ENCODE measurements around the gene NEK2.
A peak's percentile ranks its signal among the peaks of the same experiment; 100 is the strongest.
"Not testable (repeated sequence)": the region's sequence is repeated elsewhere in the genome, so short reads cannot be mapped to it uniquely, and the experiment has no call there.

NEK2 gene

DNA sequence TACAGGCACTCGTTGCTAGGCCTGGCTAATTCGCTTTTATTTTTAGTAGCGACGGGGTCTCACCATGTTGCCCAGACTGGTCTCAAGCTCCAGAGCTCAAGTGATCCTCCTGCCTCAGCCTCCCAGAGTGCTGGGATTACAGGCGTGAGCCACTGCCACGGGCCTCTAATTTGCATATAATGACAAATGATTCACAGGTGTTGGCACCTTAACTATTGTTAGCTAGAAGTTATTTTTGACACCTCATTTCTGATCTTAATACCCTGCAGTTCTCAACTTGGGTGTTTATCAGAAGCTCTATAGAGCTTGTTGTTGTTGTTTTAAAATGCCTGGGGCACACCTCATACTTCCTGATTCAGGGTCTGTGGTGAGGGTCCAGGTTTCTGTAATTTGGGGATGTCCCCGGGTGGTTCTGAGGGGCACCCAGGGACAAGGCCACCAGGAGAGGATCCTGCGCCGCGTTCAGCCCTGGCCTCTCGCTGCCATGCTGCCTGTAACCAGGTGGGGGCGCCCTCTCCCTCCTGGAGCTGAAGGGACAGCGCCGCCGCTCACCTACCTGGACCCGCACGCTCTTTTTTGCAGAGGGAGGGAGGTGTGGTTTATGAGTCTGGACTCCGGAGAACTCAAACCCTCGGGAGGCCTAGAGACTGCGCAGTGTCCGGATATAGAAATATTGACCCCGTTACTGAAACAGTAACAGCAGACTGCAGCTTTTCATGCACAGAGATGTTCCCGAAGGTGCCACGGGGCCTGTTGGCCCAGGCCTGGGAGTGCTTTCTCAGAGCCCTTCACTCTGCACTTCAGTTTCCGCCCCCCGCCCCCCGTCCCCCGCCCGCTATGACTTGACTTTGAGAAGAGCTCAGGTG, 23.0 kb upstream of the NEK2 start:
- no peaks in the 10 kb centered on the region for H3K27me3 ChIP-seq
- no peaks in the 10 kb centered on the region for H3K36me3 ChIP-seq
- no peaks in the 10 kb centered on the region for H3K9me3 ChIP-seq
- no peaks in the 10 kb centered on the region; the same call in 1 of the 2 replicates for H3K4me1 ChIP-seq
- peak overlapping the region; percentile 42; the same call in 1 of the 2 replicates for H3K4me3 ChIP-seq (ENCODE audit: low read depth, low read length)
- TF ChIP-seq, protein P1, sequence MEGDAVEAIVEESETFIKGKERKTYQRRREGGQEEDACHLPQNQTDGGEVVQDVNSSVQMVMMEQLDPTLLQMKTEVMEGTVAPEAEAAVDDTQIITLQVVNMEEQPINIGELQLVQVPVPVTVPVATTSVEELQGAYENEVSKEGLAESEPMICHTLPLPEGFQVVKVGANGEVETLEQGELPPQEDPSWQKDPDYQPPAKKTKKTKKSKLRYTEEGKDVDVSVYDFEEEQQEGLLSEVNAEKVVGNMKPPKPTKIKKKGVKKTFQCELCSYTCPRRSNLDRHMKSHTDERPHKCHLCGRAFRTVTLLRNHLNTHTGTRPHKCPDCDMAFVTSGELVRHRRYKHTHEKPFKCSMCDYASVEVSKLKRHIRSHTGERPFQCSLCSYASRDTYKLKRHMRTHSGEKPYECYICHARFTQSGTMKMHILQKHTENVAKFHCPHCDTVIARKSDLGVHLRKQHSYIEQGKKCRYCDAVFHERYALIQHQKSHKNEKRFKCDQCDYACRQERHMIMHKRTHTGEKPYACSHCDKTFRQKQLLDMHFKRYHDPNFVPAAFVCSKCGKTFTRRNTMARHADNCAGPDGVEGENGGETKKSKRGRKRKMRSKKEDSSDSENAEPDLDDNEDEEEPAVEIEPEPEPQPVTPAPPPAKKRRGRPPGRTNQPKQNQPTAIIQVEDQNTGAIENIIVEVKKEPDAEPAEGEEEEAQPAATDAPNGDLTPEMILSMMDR (IDR thresholded peaks at IDR 0.05; ENCODE audit: low read depth, low read length): peak; percentile 99
- DNase-seq: peak; percentile 85

DNA sequence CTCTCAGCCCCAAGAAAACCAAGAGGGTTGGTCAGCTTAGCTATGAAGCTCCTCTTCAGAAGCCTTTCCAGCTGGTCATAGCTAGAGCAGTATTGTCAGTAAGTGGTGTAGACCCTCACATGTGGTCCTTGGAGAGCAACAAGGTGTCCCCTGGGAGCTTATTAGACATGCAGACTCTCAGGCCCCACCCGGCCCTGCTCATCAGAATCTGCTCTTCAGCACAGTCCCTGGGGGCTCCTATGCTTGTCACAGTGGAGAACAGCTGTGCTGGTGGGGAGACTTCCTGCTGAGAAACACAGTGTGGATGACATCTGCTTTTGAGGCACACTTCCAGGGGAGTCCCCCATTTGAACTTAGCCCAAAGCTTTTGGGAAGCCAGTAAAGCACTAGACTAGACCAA, 21.9 kb upstream of the NEK2 start:
- TF ChIP-seq, protein P1 (IDR thresholded peaks at IDR 0.05; ENCODE audit: low read depth, low read length): no peak
- DNase-seq: peak; percentile 24

DNA sequence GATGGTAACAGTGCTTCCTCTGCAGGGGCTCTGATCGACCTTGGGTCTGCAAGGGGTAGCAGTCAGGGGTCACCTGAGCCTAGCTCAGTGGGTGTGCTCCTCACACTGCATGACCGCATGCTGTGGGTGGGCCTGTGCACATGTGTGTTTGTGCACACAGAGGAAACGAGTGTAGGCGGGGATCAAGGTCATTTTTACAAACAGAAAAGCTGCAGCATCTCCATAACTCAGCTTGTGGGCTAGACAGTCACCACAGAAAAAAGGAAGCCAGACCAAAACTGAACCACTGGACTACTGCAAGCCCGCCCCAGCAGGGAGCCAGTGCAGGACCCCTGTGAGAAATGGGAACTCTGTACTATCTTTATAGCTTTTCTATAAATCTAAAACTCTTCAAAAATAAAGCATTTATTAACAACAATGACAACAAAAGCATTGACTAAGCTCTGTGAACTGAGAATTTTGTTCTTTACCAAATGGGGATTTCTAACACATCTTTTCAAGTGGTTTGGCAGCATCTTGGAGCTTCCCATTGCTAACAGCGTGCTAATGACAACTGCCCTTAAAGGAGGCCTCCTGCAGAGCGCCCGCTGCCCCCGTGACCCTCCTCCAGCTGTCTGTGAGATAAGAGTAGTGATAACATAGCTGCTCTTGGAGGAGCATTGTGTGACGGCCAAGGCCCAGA, 19.9 kb upstream of the NEK2 start:
- TF ChIP-seq, protein P1 (IDR thresholded peaks at IDR 0.05; ENCODE audit: low read depth, low read length): no peak
- Histone ChIP-seq H3K36me3 (no peaks in the 10 kb centered on the region), H3K9me3 (no peaks in the 10 kb centered on the region), H3K4me1 (no peaks in the 10 kb centered on the region; the same call in 1 of the 2 replicates), H3K27me3 (no peaks in the 10 kb centered on the region), H3K4me3 (ENCODE audit: low read depth, low read length) (no peak overlapping the region)
- DNase-seq: no peak

More for the DNA sequence above, 21.9 kb upstream of the NEK2 start:
- Histone ChIP-seq H3K4me1 (no peaks in the 10 kb centered on the region; the same call in 1 of the 2 replicates), H3K4me3 (ENCODE audit: low read depth, low read length) (no peak overlapping the region), H3K9me3 (no peaks in the 10 kb centered on the region), H3K36me3 (no peaks in the 10 kb centered on the region), H3K27me3 (no peaks in the 10 kb centered on the region)

DNA sequence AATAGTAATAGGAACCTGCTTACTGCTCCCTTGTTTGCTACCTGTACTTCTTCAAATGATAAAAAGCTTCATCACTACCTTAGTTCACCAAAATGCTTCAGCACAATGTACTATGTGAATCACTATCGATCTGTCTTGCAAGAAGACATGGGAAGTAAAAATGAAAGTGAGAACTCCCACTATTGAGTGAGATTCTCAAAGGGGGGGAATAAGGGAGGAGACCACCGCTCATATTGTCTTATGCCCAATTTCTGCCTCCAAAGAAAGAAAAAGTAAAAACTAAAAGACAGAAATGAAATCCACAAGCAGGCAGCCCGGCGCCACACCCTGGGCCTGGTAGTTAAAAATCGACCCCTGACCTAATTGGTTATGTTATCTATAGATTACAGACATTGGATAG, 18.5 kb upstream of the NEK2 start:
- H3K9me3 ChIP-seq; DNase-seq; H3K4me3 ChIP-seq (ENCODE audit: low read depth, low read length); H3K27me3 ChIP-seq; H3K36me3 ChIP-seq; H3K4me1 ChIP-seq: not testable (repeated sequence)

DNA sequence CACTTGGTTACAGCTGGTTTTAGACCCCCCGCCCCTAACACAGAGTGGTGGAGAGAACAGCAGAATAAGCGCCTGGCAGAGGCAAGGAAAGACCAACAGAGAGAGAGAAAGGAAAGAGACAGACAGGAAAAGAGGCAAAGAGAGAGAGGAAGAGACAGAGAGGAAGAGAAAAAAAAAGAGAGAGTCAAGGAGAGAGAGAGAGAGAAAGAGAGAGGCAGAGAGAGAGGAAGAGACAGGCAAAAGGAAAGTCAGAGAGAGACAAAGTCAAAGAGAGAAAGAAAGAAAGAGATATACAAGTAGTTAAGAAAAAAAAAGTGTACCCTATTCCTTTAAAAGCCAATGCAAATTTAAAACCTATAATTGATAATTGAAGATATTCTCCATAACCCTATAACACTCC, 13.0 kb upstream of the NEK2 start:
- Histone ChIP-seq H3K9me3 (no peaks in the 10 kb centered on the region), H3K4me1 (no peaks in the 10 kb centered on the region), H3K4me3 (ENCODE audit: low read depth, low read length) (no peak overlapping the region), H3K27me3 (no peaks in the 10 kb centered on the region), H3K36me3 (no peaks in the 10 kb centered on the region)
- DNase-seq: no peak
- TF ChIP-seq, protein P1 (IDR thresholded peaks at IDR 0.05; ENCODE audit: low read depth, low read length): no peak

DNA sequence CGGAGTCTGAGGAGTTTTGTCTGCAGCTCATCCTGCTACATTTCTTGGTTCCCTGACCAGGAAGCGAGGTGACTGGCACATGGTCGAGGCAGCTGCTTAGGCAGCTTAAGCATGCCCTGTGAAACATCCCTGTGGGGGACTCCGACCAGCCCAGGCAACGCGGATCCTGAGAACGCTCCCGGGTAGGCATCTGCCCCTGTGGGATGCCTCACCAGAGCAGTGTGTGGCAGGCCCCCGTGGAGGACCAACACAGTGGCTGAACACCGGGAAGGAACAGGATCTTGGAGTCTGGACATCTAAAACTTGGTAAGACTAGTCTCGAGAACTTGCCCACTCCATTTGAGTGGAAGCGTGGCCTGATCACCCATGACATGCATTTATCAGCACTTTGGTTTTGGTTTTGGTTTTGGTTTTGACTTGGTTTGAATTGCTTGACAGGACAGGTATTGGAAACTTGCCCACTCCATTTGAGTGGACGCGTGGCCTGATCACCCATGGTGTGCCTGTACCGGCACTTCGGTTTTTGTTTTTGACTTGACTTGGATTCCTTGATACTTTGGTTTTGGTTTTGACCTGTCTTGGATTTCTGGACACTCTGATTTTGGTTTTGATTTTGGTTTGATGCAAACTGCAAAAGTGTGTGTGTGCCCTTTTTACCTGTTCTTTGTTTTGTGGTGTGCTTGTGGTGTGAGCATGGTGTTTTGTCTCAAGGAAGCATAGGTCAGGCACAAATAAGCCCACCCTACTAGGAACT, 12.2 kb upstream of the NEK2 start:
- Histone ChIP-seq H3K27me3 (no peaks in the 10 kb centered on the region), H3K9me3 (no peaks in the 10 kb centered on the region), H3K4me3 (ENCODE audit: low read depth, low read length) (no peak overlapping the region), H3K36me3 (no peaks in the 10 kb centered on the region), H3K4me1 (no peaks in the 10 kb centered on the region)
- TF ChIP-seq, protein P1 (IDR thresholded peaks at IDR 0.05; ENCODE audit: low read depth, low read length): no peak
- no peak for DNase-seq

Data from BE2C (cell line).